HG03103 (cell line): ENCODE data around the gene CDKL5.
"Not testable (repeated sequence)": the region's sequence is repeated elsewhere in the genome, so short reads cannot be mapped to it uniquely, and the experiment has no call there.

ENCODE experiments used
- ATAC-seq: cut with Tn5 transposase; IDR thresholded peaks from one replicate; pipeline ENCODE4 v1.9.1; 2021; ENCODE audit warnings: low read depth; ENCODE audit not compliant: unreplicated experiment

CDKL5 gene

GRCh38 chrX:18425199-18426003, at the start of gene CDKL5:
Gene CDKL5, plus strand, starts transcription at chrX:18425608. Its CDS starts 81,489 bp downstream, at chrX:18507097.
- peak; percentile 83 for ATAC-seq

GRCh38 chrX:18377796-18378195, 47.6 kb upstream of the CDKL5 start:
- no peak for ATAC-seq

GRCh38 chrX:18389966-18390365, 35.4 kb upstream of the CDKL5 start:
- no peak for ATAC-seq

- ATAC-seq = no peak
These were observed 34.4 kb upstream of the CDKL5 start for GRCh38 chrX:18390941-18391538.

GRCh38 chrX:18394477-18394876, 30.9 kb upstream of the CDKL5 start:
- ATAC-seq = no peak

GRCh38 chrX:18401848-18402213, 23.6 kb upstream of the CDKL5 start:
- ATAC-seq = no peak

GRCh38 chrX:18406531-18407266, 18.7 kb upstream of the CDKL5 start:
- no peak for ATAC-seq

GRCh38 chrX:18410038-18410437, 15.4 kb upstream of the CDKL5 start:
- no peak for ATAC-seq

- no peak for ATAC-seq
These were observed 10.0 kb upstream of the CDKL5 start for GRCh38 chrX:18415386-18415785.

- no peak for ATAC-seq
These were observed 3.1 kb upstream of the CDKL5 start for GRCh38 chrX:18422325-18422724.

GRCh38 chrX:18422886-18423285, 2.5 kb upstream of the CDKL5 start:
- no peak for ATAC-seq

GRCh38 chrX:18424482-18425198, 768 bp upstream of the CDKL5 start:
- no peak for ATAC-seq

- no peak for ATAC-seq
These were observed 554 bp downstream of the CDKL5 start for GRCh38 chrX:18426004-18426320.

GRCh38 chrX:18428006-18428405, 2.6 kb downstream of the CDKL5 start:
- no peak for ATAC-seq

GRCh38 chrX:18433288-18433687, 7.9 kb downstream of the CDKL5 start:
- ATAC-seq = not testable (repeated sequence)

- no peak for ATAC-seq
These were observed 9.5 kb downstream of the CDKL5 start for GRCh38 chrX:18434896-18435295.

- no peak for ATAC-seq
These were observed 10.6 kb downstream of the CDKL5 start for GRCh38 chrX:18436017-18436416.

- no peak for ATAC-seq
These were observed 15.4 kb downstream of the CDKL5 start for GRCh38 chrX:18440835-18441234.

GRCh38 chrX:18441780-18442367, 16.5 kb downstream of the CDKL5 start:
- ATAC-seq = no peak

- no peak for ATAC-seq
These were observed 23.0 kb downstream of the CDKL5 start for GRCh38 chrX:18448416-18448815.

- ATAC-seq = no peak
These were observed 23.8 kb downstream of the CDKL5 start for GRCh38 chrX:18449236-18449635.
